ENCODE results near the gene EFCAB11. TPM values are rescaled to one million over a fixed set of nuclear protein-coding genes. Genes with fewer than 3 reads are reported as not detected.

The EFCAB11 gene
- total RNA-seq, 4 donors from 2014 or later = 4.1 to 21.0 (median 5.6) TPM; not detected in 1

DNA sequence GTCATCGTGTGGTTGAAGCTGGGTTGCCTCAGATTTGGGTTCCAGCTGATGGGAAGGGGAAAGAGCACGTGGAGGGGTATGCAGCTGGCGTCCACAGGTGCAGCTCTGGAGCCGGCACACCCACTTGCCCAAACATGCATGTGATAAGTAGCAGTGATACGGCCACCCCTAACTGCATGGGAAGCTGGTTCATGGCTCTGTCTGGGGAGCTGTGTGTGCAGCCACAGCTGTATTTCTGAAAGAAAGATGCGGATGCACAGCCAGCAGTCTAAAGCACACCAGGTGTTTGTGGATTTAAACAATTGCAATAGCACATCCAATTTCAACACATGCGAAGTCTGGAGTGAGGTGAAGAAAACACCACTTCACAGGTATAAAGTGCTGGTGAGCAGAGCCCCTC is 181.4 kb downstream of the EFCAB11 start:
- intact Hi-C loops (cut with DNase I; ENCODE audit: low total_unique reads) = no loop called here
- H3K27me3 ChIP-seq = no peaks in the 10 kb centered on the region
- H3K4me3 ChIP-seq = no peak overlapping the region
- TF ChIP-seq POLR2A (IDR thresholded peaks at IDR 0.05) = no peak
- TF ChIP-seq, protein P1, sequence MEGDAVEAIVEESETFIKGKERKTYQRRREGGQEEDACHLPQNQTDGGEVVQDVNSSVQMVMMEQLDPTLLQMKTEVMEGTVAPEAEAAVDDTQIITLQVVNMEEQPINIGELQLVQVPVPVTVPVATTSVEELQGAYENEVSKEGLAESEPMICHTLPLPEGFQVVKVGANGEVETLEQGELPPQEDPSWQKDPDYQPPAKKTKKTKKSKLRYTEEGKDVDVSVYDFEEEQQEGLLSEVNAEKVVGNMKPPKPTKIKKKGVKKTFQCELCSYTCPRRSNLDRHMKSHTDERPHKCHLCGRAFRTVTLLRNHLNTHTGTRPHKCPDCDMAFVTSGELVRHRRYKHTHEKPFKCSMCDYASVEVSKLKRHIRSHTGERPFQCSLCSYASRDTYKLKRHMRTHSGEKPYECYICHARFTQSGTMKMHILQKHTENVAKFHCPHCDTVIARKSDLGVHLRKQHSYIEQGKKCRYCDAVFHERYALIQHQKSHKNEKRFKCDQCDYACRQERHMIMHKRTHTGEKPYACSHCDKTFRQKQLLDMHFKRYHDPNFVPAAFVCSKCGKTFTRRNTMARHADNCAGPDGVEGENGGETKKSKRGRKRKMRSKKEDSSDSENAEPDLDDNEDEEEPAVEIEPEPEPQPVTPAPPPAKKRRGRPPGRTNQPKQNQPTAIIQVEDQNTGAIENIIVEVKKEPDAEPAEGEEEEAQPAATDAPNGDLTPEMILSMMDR (IDR thresholded peaks at IDR 0.05) = no peak
- DNase-seq = no peak
- no peaks in the 10 kb centered on the region for H3K9me3 ChIP-seq
- no peaks in the 10 kb centered on the region for H3K4me1 ChIP-seq
- no peaks in the 10 kb centered on the region for H3K36me3 ChIP-seq
- no peak overlapping the region for H3K27ac ChIP-seq

DNA sequence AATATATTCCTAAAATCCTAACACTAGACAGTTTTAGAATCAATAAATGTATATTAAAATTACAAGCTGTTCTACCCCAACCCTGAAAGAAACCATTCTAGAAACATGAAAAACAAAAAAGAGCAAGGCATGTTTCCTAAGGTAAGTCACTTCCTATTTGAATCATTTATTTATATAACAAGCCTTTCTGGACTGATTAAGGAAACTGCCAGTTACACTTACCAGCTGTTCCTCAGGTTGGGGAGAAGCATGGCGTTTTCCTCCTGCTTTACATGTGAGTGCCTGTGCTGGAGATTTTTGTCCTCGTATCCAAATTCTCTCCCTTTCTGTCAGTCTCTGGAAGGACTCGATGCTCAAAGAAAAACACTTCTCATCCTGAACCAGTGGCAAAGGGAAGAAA is 183.3 kb downstream of the EFCAB11 start:
- Histone ChIP-seq H3K4me3 (no peak overlapping the region), H3K27ac (no peak overlapping the region), H3K4me1 (no peaks in the 10 kb centered on the region), H3K9me3 (no peaks in the 10 kb centered on the region), H3K27me3 (no peaks in the 10 kb centered on the region), H3K36me3 (no peaks in the 10 kb centered on the region)
- DNase-seq = no peak
- intact Hi-C loops (cut with DNase I; ENCODE audit: low total_unique reads) = no loop called here
- no peak for TF ChIP-seq POLR2A (IDR thresholded peaks at IDR 0.05)
- TF ChIP-seq, protein P1 (IDR thresholded peaks at IDR 0.05) = no peak

DNA sequence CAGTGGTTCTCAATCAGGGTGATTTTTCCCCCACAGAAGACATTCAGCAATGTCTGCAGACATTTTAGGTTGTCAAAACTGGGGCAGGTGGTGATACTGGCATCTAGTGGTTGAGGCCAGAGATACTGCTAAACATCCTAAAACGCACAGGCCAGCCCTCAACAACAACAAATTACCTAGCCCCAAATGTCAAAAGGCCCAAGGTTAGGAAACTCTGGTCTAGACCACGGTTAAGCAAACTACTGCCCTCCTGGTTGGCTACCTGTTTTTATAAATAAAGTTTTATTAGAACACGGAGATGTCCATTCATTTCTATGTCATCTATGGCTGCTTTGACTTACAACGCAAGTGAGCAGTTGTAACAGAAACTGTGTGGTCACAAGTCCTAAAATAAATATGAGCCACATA is 186.7 kb downstream of the EFCAB11 start:
- Histone ChIP-seq H3K4me1 (no peaks in the 10 kb centered on the region), H3K27me3 (no peaks in the 10 kb centered on the region), H3K27ac (no peak overlapping the region), H3K9me3 (no peaks in the 10 kb centered on the region), H3K4me3 (no peak overlapping the region), H3K36me3 (no peaks in the 10 kb centered on the region)
- no peak for DNase-seq
- no peak for TF ChIP-seq POLR2A (IDR thresholded peaks at IDR 0.05)
- TF ChIP-seq, protein P1 (IDR thresholded peaks at IDR 0.05) = peak in 1 of 4 experiments; percentile 30
- intact Hi-C loops (cut with DNase I; ENCODE audit: low total_unique reads) = no loop called here

DNA sequence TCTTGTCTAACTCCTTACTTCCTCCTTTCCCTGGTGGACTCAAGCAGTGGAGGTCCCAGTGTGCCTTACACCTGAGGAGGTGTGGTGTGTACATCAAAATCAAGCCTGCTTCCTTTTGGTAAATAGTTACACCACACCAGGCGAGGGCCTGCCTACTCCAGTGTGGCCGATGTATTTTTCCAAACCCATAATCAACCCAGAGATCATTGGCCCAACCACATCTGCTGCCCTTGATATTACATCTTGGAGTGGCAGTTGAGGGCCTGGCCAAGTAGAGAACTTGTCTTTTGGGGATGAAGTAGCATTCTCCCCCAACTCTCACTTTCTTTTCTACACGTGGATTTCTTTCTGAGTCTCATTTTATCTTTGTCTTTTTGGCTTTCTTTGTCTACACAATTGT is 187.4 kb downstream of the EFCAB11 start:
- intact Hi-C loops (cut with DNase I; ENCODE audit: low total_unique reads) = no loop called here
- Histone ChIP-seq H3K9me3 (no peaks in the 10 kb centered on the region), H3K27ac (no peak overlapping the region), H3K4me3 (no peak overlapping the region), H3K4me1 (no peaks in the 10 kb centered on the region), H3K27me3 (no peaks in the 10 kb centered on the region), H3K36me3 (no peaks in the 10 kb centered on the region)
- DNase-seq = no peak
- no peak for TF ChIP-seq POLR2A (IDR thresholded peaks at IDR 0.05)
- TF ChIP-seq, protein P1 (IDR thresholded peaks at IDR 0.05) = no peak

DNA sequence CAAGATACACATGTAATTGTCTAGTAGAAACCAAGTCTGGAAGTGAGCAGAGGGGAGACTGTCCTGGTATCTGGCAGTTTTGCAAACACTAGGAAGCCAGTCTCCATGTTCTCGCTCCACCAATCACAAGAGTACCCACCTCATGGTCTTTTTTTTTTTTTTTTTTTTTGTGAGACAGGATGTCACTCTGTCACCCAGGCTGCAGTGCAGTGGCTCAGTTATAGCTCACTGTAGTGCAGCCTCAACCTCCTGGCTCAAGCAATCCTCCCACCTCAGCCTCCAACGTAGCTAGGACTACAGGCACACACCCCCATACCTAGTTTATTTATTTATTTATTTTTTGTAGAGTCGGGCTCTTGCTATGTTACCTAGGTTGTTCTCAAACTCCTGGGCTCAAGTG is 189.2 kb downstream of the EFCAB11 start:
- Histone ChIP-seq H3K4me3 (no peak overlapping the region), H3K27me3 (no peaks in the 10 kb centered on the region), H3K4me1 (no peaks in the 10 kb centered on the region), H3K27ac (no peak overlapping the region), H3K36me3 (no peaks in the 10 kb centered on the region), H3K9me3 (no peaks in the 10 kb centered on the region)
- no peak for DNase-seq
- TF ChIP-seq POLR2A (IDR thresholded peaks at IDR 0.05) = no peak
- TF ChIP-seq, protein P1 (IDR thresholded peaks at IDR 0.05) = no peak
- intact Hi-C loops (cut with DNase I; ENCODE audit: low total_unique reads) = no loop called here
